ENCODE data around the gene TNPO3.

TNPO3 gene

DNA sequence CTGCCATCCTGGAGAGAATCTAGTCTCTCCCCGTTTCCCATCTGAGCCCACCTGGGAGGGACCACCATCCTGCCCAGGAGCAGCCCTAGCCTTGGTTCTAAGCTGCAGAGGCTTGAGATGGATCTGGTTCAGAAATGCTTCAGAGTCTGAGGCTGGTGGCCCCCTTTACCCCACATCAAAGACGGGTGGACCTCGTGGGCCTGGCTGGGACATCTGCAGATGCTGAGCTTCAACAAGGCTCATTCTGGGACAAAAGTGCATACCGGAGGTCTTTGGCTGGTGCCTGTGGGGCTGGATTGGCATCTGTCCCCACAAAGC is 122.1 kb downstream of the TNPO3 start:
- H3K4me3 ChIP-seq (ENCODE audit: control insufficient read depth, low read depth, low read length): no peak overlapping the region
- DNase-seq (ENCODE audit: low read depth): no peak
- TF ChIP-seq, protein P1, sequence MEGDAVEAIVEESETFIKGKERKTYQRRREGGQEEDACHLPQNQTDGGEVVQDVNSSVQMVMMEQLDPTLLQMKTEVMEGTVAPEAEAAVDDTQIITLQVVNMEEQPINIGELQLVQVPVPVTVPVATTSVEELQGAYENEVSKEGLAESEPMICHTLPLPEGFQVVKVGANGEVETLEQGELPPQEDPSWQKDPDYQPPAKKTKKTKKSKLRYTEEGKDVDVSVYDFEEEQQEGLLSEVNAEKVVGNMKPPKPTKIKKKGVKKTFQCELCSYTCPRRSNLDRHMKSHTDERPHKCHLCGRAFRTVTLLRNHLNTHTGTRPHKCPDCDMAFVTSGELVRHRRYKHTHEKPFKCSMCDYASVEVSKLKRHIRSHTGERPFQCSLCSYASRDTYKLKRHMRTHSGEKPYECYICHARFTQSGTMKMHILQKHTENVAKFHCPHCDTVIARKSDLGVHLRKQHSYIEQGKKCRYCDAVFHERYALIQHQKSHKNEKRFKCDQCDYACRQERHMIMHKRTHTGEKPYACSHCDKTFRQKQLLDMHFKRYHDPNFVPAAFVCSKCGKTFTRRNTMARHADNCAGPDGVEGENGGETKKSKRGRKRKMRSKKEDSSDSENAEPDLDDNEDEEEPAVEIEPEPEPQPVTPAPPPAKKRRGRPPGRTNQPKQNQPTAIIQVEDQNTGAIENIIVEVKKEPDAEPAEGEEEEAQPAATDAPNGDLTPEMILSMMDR (IDR thresholded peaks at IDR 0.05; ENCODE audit: control insufficient read depth, insufficient read depth, low read depth, low read length, missing control alignments): no peak

DNA sequence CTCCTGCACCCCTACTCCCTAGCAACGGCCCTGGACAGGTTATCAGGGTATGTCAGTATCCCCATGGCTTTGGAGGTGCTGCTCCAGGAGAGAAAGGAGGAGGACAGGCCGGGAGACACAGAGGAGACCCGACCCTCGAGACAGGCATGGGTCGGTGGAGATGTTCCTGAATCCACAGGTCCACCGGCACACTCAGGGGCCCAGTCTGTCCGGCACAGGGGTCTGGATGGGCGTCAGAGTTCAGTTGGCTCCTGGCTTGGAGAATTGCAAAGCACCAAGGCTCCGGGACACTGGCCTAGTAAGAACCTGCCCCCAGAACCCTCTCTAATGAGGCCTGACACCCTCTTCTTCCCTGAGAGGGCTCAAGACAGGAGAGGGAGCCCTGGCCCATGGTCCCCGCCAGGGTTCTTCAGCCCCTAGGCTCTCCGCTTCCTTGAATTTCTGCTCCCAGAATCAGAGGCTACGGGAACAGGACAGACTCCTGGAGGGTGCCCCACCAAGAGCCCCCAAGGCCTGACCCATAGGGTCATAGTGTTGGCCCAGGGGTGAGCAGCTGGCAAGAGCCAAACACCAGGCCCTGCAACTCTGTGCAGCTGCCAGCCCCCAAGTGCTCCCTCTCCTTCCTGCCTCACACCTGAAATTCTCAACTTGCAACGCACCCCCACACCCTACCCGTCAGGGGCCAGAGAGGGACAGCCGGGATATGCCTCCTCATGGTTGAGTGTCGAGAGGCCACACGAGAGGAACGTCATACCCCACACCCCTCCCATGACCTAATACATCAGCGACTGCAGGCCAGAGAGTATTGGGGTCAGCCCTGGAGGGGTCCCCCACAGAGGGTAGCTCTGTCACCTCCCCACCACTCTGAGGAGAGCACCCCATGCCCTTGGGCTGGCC is 122.7 kb downstream of the TNPO3 start:
- TF ChIP-seq, protein P1 (IDR thresholded peaks at IDR 0.05; ENCODE audit: control insufficient read depth, insufficient read depth, low read depth, low read length, missing control alignments): no peak
- no peak overlapping the region for H3K4me3 ChIP-seq (ENCODE audit: control insufficient read depth, low read depth, low read length)
- no peak for DNase-seq (ENCODE audit: low read depth)

DNA sequence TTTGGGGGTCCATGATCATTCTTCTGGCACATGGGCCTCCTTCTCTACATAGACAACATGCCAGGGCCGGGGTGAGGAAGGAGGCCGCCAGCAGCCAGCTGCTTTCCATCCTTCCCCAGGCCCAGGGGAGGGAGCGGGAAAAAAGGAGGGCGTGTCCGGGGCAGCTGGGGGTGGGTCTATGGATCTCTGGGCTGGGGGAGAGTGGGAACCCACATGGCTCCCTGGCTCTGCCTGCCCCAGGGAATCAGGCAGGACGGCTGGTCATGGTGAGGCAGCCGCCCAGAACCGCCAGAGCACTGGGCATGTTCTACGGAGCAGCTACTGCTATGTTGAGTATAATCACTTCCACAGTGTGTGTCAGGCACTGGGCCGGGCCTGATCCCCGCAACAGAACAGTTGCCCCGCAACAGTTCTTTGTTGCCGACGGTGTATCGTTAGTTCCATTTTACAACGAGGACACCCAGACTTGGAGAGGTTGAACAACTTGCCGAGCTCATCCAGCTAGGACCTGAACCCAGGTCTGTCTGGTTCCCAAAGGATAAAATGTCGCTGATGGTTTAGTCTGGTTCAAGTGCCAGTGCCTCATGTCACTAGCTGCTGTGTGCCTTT is 123.6 kb downstream of the TNPO3 start:
- no peak overlapping the region for H3K4me3 ChIP-seq (ENCODE audit: control insufficient read depth, low read depth, low read length)
- TF ChIP-seq, protein P1 (IDR thresholded peaks at IDR 0.05; ENCODE audit: control insufficient read depth, insufficient read depth, low read depth, low read length, missing control alignments): no peak
- DNase-seq (ENCODE audit: low read depth): no peak

DNA sequence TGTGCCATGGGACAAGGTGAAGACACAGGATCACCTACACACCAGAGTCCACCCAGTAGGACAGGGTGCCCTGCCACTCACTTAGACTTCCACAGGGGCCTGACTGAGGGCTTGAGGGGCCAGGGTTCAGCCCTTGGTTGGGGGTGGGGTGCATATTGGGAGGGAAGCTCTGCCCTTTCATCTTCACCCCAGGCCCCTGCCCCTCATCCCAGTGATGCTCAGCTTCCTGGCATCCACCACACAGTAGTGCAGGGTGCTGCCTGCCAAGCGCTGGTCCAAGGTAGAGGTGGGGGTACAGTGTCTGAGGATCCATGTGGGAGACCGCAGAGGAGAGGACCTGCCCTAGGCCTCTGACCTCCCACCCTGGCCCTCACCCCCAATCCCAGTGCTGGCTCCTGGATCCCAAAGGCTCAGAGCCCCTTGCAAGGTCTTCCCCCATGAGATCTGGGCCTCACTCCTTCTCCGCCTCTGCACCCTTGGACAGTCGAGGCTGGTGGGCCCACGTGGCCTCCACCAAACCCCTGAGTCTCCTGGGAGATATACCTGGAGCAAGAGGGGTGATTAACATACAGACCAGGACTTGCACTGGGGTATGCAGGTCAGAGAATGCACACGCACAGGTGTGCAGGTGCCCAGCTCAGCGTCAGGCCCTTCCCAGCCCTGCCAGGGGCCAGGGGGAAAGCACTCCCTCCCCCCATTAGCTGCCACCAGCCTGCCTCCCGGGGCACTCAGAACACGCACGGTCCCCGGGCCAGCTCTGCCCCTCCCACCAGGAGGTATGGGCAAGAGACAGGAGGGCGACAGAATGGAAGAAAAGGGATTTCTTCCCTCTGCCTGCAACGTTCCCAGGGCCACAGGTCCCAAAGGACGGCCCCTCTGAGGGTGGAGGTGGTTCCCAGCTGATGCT is 125.8 kb downstream of the TNPO3 start:
- DNase-seq (ENCODE audit: low read depth): no peak
- no peak overlapping the region for H3K4me3 ChIP-seq (ENCODE audit: control insufficient read depth, low read depth, low read length)
- TF ChIP-seq, protein P1 (IDR thresholded peaks at IDR 0.05; ENCODE audit: control insufficient read depth, insufficient read depth, low read depth, low read length, missing control alignments): no peak

DNA sequence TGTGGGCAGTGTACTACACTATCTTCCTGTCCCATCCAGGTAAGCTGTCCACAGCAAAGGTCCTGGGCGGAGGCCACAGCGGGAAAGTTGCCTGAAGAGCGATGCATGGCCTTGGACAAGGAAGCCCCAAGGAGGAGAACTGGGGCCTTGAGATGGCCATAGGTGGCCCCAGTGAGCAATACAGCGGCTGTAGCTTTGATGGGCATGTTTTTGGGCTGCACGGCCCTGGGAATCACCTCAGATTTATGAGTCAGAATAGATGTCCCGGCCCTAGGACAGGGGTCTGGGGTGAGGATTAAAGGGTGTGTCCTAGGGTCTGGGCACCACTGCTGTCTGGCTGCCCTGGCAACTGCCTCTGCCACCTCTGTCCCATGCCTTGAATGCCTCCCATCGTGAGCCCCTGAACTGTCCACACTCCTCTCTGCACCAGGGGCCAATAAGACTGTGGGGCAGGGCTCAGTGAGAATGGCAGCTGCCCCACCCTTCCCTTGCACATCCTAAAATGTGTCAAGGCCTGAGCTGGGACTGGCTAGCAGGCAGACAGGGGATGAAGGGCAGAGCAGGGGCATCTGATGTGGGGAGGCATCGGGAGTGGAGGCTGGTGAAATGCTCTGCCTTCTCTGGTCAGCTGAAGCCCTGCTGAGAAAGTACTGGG is 126.6 kb downstream of the TNPO3 start:
- no peak for DNase-seq (ENCODE audit: low read depth)
- no peak overlapping the region for H3K4me3 ChIP-seq (ENCODE audit: control insufficient read depth, low read depth, low read length)
- TF ChIP-seq, protein P1 (IDR thresholded peaks at IDR 0.05; ENCODE audit: control insufficient read depth, insufficient read depth, low read depth, low read length, missing control alignments): no peak

Data from AG09309 (cell line).